ENCODE measurements around the gene CARMIL1. TPM values are rescaled to one million over a fixed set of nuclear protein-coding genes. Genes with fewer than 3 reads are reported as not detected.

CARMIL1 gene
- total and polyA plus RNA-seq, 4 donors: 22.9 to 41.0 (median 38.4) TPM

DNA sequence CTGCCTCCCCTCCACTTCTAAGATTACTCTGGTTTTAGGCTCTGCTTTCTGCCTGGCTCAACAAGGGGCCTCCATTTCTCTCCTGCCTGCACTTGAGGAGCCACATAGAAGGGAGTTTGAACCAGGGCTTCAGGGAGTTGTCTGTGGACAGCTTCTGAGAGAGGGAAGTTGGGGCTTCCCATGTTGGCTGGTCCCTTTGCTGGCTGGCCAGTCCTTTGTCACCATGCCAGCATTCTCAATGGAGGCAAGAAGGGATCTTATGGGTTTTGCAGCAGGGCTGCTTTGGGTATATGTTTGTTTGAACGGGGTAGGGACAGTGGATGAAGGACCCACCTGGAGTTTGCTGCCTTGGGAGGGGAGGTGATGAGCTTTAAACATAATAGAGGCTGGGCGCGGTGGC, 124.9 kb downstream of the CARMIL1 start:
- Histone ChIP-seq H3K9me3 (ENCODE audit: control insufficient read depth, insufficient read depth, low read length) (no peaks in the 10 kb centered on the region), H3K27ac (ENCODE audit: low read depth, low read length) (no peak overlapping the region), H3K36me3 (ENCODE audit: control insufficient read depth, insufficient read depth, low read length) (no peaks in the 10 kb centered on the region), H3K4me1 (ENCODE audit: control insufficient read depth, insufficient read depth, low read length) (peaks cover 8% of the 10 kb centered on the region), H3K27me3 (ENCODE audit: control insufficient read depth, insufficient read depth, low read length) (no peaks in the 10 kb centered on the region), H3K4me3 (ENCODE audit: low read depth, low read length) (no peak overlapping the region)
- WGBS (ENCODE audit: insufficient coverage): 100% methylated on average over 1 of the region's 3 CpGs
- no peak for DNase-seq (ENCODE audit: low read depth in 4 of 6, low spot score in 6 of 6)

DNA sequence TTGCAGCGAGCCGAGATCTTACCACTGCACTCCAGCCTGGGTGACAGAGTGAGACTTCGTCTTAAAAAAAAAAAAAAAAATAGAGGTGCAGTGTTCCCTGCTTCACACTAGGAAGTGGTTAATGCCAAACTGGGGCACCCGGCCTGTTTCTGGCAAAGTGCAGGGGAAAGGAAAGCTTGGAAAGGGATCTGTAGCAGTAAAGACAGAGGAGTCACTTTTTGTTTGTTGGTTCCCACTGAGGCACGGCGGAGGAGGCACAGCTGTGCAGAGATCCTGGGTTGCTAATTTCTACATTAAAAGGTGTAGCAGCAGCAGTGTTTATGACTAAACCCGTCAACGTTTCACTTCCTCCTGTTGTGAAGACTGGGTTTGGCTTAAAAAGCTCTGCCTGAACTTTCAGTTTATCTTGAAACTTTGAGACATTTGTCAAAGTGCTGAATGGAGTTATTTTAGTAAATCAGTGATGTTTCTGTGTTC, 125.6 kb downstream of the CARMIL1 start:
- no peak for DNase-seq (ENCODE audit: low read depth in 4 of 6, low spot score in 6 of 6)
- Histone ChIP-seq H3K36me3 (ENCODE audit: control insufficient read depth, insufficient read depth, low read length) (no peaks in the 10 kb centered on the region), H3K4me1 (ENCODE audit: control insufficient read depth, insufficient read depth, low read length) (peaks cover 8% of the 10 kb centered on the region), H3K27ac (ENCODE audit: low read depth, low read length) (no peak overlapping the region), H3K9me3 (ENCODE audit: control insufficient read depth, insufficient read depth, low read length) (no peaks in the 10 kb centered on the region), H3K4me3 (ENCODE audit: low read depth, low read length) (no peak overlapping the region), H3K27me3 (ENCODE audit: control insufficient read depth, insufficient read depth, low read length) (no peaks in the 10 kb centered on the region)
- WGBS (ENCODE audit: insufficient coverage): 63% methylated on average over 4 of the region's 8 CpGs

GRCh38 chr6:25405442-25405841, 126.3 kb downstream of the CARMIL1 start:
- peaks cover 8% of the 10 kb centered on the region for H3K4me1 ChIP-seq (ENCODE audit: control insufficient read depth, insufficient read depth, low read length)
- no peak for DNase-seq (ENCODE audit: low read depth in 4 of 6, low spot score in 6 of 6)
- WGBS (ENCODE audit: insufficient coverage): no CpG with 5 or more reads among the region's 1 CpG
- H3K36me3 ChIP-seq (ENCODE audit: control insufficient read depth, insufficient read depth, low read length): no peaks in the 10 kb centered on the region
- no peak overlapping the region for H3K27ac ChIP-seq (ENCODE audit: low read depth, low read length)
- H3K27me3 ChIP-seq (ENCODE audit: control insufficient read depth, insufficient read depth, low read length): no peaks in the 10 kb centered on the region
- H3K4me3 ChIP-seq (ENCODE audit: low read depth, low read length): no peak overlapping the region
- H3K9me3 ChIP-seq (ENCODE audit: control insufficient read depth, insufficient read depth, low read length): no peaks in the 10 kb centered on the region

- H3K9me3 ChIP-seq (ENCODE audit: control insufficient read depth, insufficient read depth, low read length): no peaks in the 10 kb centered on the region
- H3K27me3 ChIP-seq (ENCODE audit: control insufficient read depth, insufficient read depth, low read length): no peaks in the 10 kb centered on the region
- no peak overlapping the region for H3K27ac ChIP-seq (ENCODE audit: low read depth, low read length)
- DNase-seq (ENCODE audit: low read depth in 4 of 6, low spot score in 6 of 6): no peak
- WGBS (ENCODE audit: insufficient coverage): 63% methylated on average over 3 of the region's 3 CpGs
- no peaks in the 10 kb centered on the region for H3K36me3 ChIP-seq (ENCODE audit: control insufficient read depth, insufficient read depth, low read length)
- peaks cover 8% of the 10 kb centered on the region for H3K4me1 ChIP-seq (ENCODE audit: control insufficient read depth, insufficient read depth, low read length)
- no peak overlapping the region for H3K4me3 ChIP-seq (ENCODE audit: low read depth, low read length)
Measured at GRCh38 chr6:25407431-25407830, 128.3 kb downstream of the CARMIL1 start.

DNA sequence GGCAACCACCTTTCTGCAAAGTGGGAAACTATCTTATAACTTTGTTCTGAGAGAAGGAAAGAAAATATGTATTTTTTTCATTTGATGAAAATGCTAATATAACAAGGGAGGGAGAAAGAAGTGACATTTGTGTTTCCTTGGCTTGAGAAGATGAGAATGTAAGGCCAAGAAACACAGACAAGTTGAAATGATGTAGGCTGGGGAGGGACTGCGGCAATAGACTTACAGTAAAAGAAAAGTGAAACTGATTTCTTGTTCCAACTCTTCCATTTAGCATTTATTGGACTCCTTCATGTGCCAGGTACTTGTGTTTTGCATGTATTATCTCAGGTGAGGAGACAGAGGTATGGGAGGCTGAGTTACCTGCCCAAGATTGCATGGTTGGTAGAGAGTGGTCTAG, 130.9 kb downstream of the CARMIL1 start:
- no peak for DNase-seq (ENCODE audit: low read depth in 4 of 6, low spot score in 6 of 6)
- Histone ChIP-seq H3K27me3 (ENCODE audit: control insufficient read depth, insufficient read depth, low read length) (no peaks in the 10 kb centered on the region), H3K9me3 (ENCODE audit: control insufficient read depth, insufficient read depth, low read length) (no peaks in the 10 kb centered on the region), H3K4me3 (ENCODE audit: low read depth, low read length) (no peak overlapping the region), H3K4me1 (ENCODE audit: control insufficient read depth, insufficient read depth, low read length) (peaks cover 2% of the 10 kb centered on the region), H3K27ac (ENCODE audit: low read depth, low read length) (no peak overlapping the region), H3K36me3 (ENCODE audit: control insufficient read depth, insufficient read depth, low read length) (no peaks in the 10 kb centered on the region)
- WGBS (ENCODE audit: insufficient coverage): no CpG with 5 or more reads among the region's 1 CpG

DNA sequence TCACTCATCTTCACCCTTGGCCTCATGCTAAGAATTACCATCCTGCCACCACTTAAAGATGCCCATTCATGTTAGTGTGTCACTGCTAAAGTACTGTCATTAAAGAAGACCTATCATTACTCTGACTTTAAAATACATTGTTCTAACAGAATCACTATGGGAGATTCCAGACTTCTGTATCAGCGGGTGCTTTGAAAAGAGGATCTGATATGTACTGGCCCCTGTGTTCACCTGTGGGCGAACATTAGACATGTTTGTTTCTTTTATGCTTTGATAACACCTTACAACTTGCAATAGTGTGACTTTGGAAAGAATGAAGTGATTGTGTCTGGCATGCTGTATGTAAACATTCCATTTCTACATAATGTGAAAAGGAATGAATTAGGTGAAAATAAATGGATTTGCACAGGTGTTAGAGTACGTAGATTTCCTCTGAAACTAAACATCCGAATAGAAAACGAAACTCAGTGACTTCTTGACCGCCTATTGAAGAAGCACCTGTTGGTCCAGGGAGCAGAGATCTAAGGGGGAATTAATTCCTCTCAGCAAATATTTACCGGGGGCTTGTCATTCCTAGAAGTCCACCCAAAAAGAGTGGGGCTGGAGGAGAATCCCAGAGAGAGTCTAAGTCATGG, 132.3 kb downstream of the CARMIL1 start:
- Histone ChIP-seq H3K4me3 (ENCODE audit: low read depth, low read length) (no peak overlapping the region), H3K36me3 (ENCODE audit: control insufficient read depth, insufficient read depth, low read length) (no peaks in the 10 kb centered on the region), H3K27ac (ENCODE audit: low read depth, low read length) (no peak overlapping the region), H3K27me3 (ENCODE audit: control insufficient read depth, insufficient read depth, low read length) (no peaks in the 10 kb centered on the region), H3K9me3 (ENCODE audit: control insufficient read depth, insufficient read depth, low read length) (no peaks in the 10 kb centered on the region), H3K4me1 (ENCODE audit: control insufficient read depth, insufficient read depth, low read length) (peaks cover 3% of the 10 kb centered on the region)
- DNase-seq (ENCODE audit: low read depth in 4 of 6, low spot score in 6 of 6): no peak
- WGBS (ENCODE audit: insufficient coverage): 90% methylated on average over 2 of the region's 7 CpGs

- no peaks in the 10 kb centered on the region for H3K36me3 ChIP-seq (ENCODE audit: control insufficient read depth, insufficient read depth, low read length)
Measured at GRCh38 chr6:25413207-25413905, 134.2 kb downstream of the CARMIL1 start.

GRCh38 chr6:25414168-25414567, 135.0 kb downstream of the CARMIL1 start:
- Histone ChIP-seq H3K4me3 (ENCODE audit: low read depth, low read length) (no peak overlapping the region), H3K27me3 (ENCODE audit: control insufficient read depth, insufficient read depth, low read length) (no peaks in the 10 kb centered on the region), H3K27ac (ENCODE audit: low read depth, low read length) (no peak overlapping the region), H3K9me3 (ENCODE audit: control insufficient read depth, insufficient read depth, low read length) (no peaks in the 10 kb centered on the region), H3K4me1 (ENCODE audit: control insufficient read depth, insufficient read depth, low read length) (peaks cover 3% of the 10 kb centered on the region), H3K36me3 (ENCODE audit: control insufficient read depth, insufficient read depth, low read length) (no peaks in the 10 kb centered on the region)
- no CpG with 5 or more reads among the region's 1 CpG for WGBS (ENCODE audit: insufficient coverage)
- no peak for DNase-seq (ENCODE audit: low read depth in 4 of 6, low spot score in 6 of 6)

More at GRCh38 chr6:25413207-25413905, 134.2 kb downstream of the CARMIL1 start:
- peak in 1 of 6 donors; percentile 23 for DNase-seq (ENCODE audit: low read depth in 4 of 6, low spot score in 6 of 6)
- no peak overlapping the region for H3K27ac ChIP-seq (ENCODE audit: low read depth, low read length)
- H3K27me3 ChIP-seq (ENCODE audit: control insufficient read depth, insufficient read depth, low read length): no peaks in the 10 kb centered on the region
- H3K9me3 ChIP-seq (ENCODE audit: control insufficient read depth, insufficient read depth, low read length): no peaks in the 10 kb centered on the region
- H3K4me3 ChIP-seq (ENCODE audit: low read depth, low read length): no peak overlapping the region
- peaks cover 3% of the 10 kb centered on the region for H3K4me1 ChIP-seq (ENCODE audit: control insufficient read depth, insufficient read depth, low read length)
- WGBS (ENCODE audit: insufficient coverage): 36% methylated on average over 1 of the region's 1 CpG

DNA sequence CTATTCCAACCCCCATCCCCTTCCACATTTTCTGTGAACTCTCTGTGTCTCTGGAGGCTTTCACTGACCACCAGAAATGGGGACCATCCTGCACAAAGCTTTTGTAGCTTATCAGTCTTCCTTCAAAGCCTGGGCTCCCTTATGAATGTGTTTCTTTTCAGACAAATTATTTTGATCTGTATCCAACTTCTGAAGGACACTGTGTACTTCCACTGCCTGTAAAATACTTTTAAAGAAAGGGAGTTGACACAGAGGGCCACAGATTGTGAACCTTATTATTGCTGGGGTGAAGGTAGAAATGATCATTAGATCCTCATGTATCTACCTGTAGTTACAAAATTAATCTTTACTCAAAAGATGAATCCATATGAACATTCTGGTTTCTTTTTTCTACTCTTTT, 135.6 kb downstream of the CARMIL1 start:
- no peaks in the 10 kb centered on the region for H3K27me3 ChIP-seq (ENCODE audit: control insufficient read depth, insufficient read depth, low read length)
- no peaks in the 10 kb centered on the region for H3K36me3 ChIP-seq (ENCODE audit: control insufficient read depth, insufficient read depth, low read length)
- H3K27ac ChIP-seq (ENCODE audit: low read depth, low read length): no peak overlapping the region
- DNase-seq (ENCODE audit: low read depth in 4 of 6, low spot score in 6 of 6): no peak
- H3K4me1 ChIP-seq (ENCODE audit: control insufficient read depth, insufficient read depth, low read length): peaks cover 3% of the 10 kb centered on the region
- no peaks in the 10 kb centered on the region for H3K9me3 ChIP-seq (ENCODE audit: control insufficient read depth, insufficient read depth, low read length)
- no peak overlapping the region for H3K4me3 ChIP-seq (ENCODE audit: low read depth, low read length)

GRCh38 chr6:25415274-25415673, 136.1 kb downstream of the CARMIL1 start:
- Histone ChIP-seq H3K4me1 (ENCODE audit: control insufficient read depth, insufficient read depth, low read length) (peaks cover 3% of the 10 kb centered on the region), H3K27me3 (ENCODE audit: control insufficient read depth, insufficient read depth, low read length) (no peaks in the 10 kb centered on the region), H3K27ac (ENCODE audit: low read depth, low read length) (no peak overlapping the region), H3K4me3 (ENCODE audit: low read depth, low read length) (no peak overlapping the region), H3K36me3 (ENCODE audit: control insufficient read depth, insufficient read depth, low read length) (no peaks in the 10 kb centered on the region), H3K9me3 (ENCODE audit: control insufficient read depth, insufficient read depth, low read length) (no peaks in the 10 kb centered on the region)
- no CpG with 5 or more reads among the region's 2 CpGs for WGBS (ENCODE audit: insufficient coverage)
- DNase-seq (ENCODE audit: low read depth in 4 of 6, low spot score in 6 of 6): no peak
